IgD-negative memory B cell (primary cell): ENCODE results near the gene KCNS1. TPM values are rescaled to one million over a fixed set of nuclear protein-coding genes. Genes with fewer than 3 reads are reported as not detected.
"Not testable (repeated sequence)": the region's sequence is repeated elsewhere in the genome, so short reads cannot be mapped to it uniquely, and the experiment has no call there.

Experiments used
- H3K27ac Mint-ChIP-seq, 3 donors: one replicate each; pipeline ENCODE4 v1.8.0; 2020 to 2022; ENCODE audit warnings: mild to moderate bottlenecking in 3 of 3, mixed read lengths in 3 of 3, moderate library complexity in 1 of 3
- H3K27me3 Mint-ChIP-seq: one replicate; pipeline ENCODE4 v1.8.0; 2021; ENCODE audit warnings: mixed read lengths
- H3K36me3 Mint-ChIP-seq: one replicate; pipeline ENCODE4 v1.8.0; 2020; ENCODE audit warnings: mild to moderate bottlenecking, mixed read lengths
- H3K4me1 Mint-ChIP-seq, 3 donors: one replicate each; pipeline ENCODE4 v1.8.0; 2020 to 2022; ENCODE audit warnings: mixed read lengths in 3 of 3, mild to moderate bottlenecking in 1 of 3
- H3K4me3 Mint-ChIP-seq, 4 donors: one replicate each; pipeline ENCODE4 v1.8.0; 2020 to 2022; ENCODE audit warnings: mild to moderate bottlenecking in 4 of 4, mixed read lengths in 4 of 4, moderate library complexity in 3 of 4
- H3K9me3 Mint-ChIP-seq, 3 donors: one replicate each; pipeline ENCODE4 v1.8.0; 2020 to 2021; ENCODE audit warnings: mixed read lengths in 3 of 3, mild to moderate bottlenecking in 1 of 3
- polyA plus RNA-seq: library from polyadenylated mRNA; unstranded; fragments of 300-500 nt; fragmentation: Illumina TruSeq; gene quantifications from one replicate; pipeline ENCODE4 v1.2.3, GENCODE V29; 2021

KCNS1 gene, protein sequence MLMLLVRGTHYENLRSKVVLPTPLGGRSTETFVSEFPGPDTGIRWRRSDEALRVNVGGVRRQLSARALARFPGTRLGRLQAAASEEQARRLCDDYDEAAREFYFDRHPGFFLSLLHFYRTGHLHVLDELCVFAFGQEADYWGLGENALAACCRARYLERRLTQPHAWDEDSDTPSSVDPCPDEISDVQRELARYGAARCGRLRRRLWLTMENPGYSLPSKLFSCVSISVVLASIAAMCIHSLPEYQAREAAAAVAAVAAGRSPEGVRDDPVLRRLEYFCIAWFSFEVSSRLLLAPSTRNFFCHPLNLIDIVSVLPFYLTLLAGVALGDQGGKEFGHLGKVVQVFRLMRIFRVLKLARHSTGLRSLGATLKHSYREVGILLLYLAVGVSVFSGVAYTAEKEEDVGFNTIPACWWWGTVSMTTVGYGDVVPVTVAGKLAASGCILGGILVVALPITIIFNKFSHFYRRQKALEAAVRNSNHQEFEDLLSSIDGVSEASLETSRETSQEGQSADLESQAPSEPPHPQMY
- not detected for polyA plus RNA-seq

DNA sequence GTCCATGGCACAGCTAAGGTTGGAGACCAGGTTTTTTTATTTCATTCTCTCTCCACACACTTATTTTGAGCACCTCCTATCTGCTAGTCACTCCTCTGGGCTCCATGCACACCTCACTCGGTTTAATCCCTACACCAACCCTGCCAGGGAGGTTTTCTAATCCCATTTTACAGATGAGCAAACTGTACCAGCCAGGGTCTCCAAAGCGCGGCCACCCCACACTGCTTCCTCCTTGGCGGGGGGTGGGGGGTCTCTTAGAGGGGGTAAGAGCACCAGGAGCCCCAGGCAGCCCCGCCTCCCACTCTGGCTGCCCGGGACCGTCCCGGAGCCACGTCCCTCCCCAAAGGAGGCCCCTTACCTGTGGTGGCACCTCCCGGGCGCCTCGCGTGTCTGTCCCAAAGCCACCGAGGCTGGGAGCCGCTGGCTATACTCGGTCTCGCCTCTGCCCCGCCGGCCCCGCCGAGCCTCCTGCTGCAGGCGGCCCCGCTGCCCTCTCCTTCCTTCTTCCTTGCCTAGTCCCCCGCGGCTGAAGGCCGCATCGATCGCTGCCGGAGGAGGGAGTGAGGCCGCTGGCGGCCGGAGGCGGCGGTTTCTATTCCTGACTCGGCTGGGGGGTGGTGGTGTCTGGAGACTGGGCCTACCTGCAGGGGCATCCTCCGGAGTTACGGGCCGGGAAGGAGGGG is at the start of gene KCNS1:
Gene KCNS1, minus strand, starts transcription at position 565 of the 683 bp plus-strand sequence. CDS start 1,891 bp downstream, outside the sequence.
- H3K4me3 Mint-ChIP-seq: peak within 1 kb of the TSS in 2 of 4 donors; percentile 47 to 73

DNA sequence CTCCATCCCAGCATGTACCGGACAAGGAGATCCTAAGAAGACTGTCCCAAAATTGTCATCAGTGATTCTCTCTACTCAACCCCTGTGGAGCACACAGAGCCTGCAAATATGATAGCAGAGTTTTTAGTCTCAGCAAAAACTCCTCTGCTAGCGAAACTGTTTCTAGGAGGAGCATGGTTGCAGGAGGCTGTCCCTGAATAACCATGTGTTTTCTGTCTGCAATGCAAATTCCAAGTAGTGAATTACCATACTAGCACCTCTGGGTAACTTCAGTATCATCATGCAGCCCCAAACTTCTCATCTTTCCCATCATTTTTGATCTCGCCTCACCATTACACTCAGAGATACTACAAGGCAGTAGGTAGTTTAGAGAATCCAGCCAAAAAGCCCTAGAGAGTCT is 48.1 kb upstream of the KCNS1 start:
- Mint-ChIP-seq H3K4me3 (no peak overlapping the region), H3K27me3 (peaks cover 11% of the 10 kb centered on the region), H3K4me1 (peaks cover 0 to 4% (median 2%) of the 10 kb centered on the region in 3 donors), H3K27ac (no peak overlapping the region), H3K36me3 (no peaks in the 10 kb centered on the region), H3K9me3 (no peaks in the 10 kb centered on the region)

More for the DNA sequence above, at the start of gene KCNS1:
- H3K9me3 Mint-ChIP-seq: no peaks in the 10 kb centered on the region
- H3K27ac Mint-ChIP-seq: peak within 1 kb of the TSS in 1 of 3 donors; percentile 18
- no peaks in the 10 kb centered on the region for H3K36me3 Mint-ChIP-seq
- peaks cover 42% of the 10 kb centered on the region for H3K27me3 Mint-ChIP-seq
- peaks cover 4 to 7% (median 7%) of the 10 kb centered on the region in 3 donors for H3K4me1 Mint-ChIP-seq

DNA sequence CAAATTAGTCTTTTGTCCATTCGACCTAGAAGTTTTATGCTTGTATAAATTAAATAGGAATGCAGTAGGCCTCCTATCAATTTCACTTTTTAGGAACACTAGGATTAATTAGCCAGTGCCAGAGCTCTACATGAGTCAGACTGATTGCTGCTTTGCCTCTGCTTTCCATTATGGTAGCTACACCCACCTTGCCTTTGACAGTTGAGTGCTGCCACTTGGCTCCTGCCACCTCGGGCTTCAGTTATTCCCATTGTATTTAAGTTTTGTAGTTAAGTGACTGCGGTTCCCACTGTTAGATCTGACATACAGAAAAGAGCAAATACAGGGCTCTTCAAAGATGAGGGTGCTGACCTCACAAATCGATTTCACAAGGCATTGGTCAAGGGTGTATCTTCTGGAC is 39.9 kb upstream of the KCNS1 start:
- H3K27ac Mint-ChIP-seq: no peak overlapping the region
- H3K9me3 Mint-ChIP-seq: no peaks in the 10 kb centered on the region
- no peak overlapping the region for H3K4me3 Mint-ChIP-seq
- H3K36me3 Mint-ChIP-seq: no peaks in the 10 kb centered on the region
- H3K27me3 Mint-ChIP-seq: peaks cover 7% of the 10 kb centered on the region
- H3K4me1 Mint-ChIP-seq: no peaks in the 10 kb centered on the region

DNA sequence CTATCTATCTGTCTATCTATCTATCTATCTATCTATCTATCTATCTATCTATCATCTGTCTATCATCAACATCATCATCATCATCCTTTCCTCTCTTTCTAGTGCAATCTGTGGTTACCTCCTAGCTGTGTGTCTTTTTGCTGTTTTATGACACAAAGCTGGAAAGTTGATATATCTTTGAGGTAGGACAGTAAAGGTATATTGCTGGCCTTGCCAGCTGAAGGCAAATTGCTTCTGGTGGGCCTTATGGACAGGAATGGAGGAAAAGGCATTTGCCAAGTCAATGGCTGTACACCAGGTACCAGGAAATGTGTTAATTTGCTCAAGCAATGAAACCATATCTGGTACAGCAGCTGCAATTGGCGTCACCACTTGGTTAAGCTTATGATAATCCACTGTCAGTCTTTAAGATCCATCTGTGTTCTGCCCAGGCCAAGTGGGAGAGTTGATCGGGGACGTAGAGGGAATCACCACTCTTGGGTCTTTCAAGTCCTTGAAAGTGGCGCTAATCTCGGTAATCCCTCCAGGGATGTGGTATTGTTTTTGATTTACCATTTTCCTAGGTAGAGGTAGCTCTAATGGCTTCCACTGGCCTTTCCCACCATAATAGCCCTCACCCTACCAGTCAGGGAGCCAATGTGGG is 38.9 kb upstream of the KCNS1 start:
- H3K27ac Mint-ChIP-seq, H3K27me3 Mint-ChIP-seq, H3K4me1 Mint-ChIP-seq, H3K4me3 Mint-ChIP-seq, H3K9me3 Mint-ChIP-seq, H3K36me3 Mint-ChIP-seq: not testable (repeated sequence)

DNA sequence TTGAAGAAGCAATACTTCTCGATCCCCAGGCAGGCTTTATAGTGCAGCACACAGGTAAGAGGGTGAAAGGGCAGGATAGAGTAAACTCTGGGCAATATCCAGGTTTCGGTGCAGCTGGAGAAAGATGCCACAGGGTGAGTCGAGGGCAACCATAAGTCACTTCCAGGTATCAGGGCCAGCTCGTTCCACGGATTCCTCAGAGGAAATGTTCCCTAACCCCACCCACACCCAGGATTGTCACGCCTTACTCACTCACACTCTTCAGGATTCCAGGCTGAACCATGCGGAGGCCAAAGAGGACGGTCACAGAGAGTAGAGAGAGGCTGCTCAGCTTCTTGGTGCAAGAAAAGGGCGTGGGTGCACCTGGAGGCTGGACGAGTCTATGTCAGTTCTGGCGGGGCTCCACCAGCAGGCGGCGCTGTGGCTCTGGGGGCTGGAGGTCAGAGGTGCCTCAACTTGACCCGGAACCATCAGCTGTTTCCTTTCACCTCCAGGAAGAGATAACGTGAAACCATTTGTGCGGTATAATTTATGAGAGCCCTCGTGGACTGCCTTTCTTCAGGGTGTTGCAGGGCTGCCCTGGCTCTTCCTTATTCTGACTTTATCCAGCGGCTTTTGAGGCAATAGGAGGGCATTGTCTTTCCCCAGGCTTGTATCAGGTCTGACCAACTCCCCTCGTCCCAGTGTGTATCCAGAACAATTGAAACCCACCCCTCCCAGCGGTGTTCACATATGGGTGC is 37.8 kb upstream of the KCNS1 start:
- Mint-ChIP-seq H3K9me3 (peaks cover 0 to 5% (median 2%) of the 10 kb centered on the region in 3 donors), H3K27me3 (peaks cover 10% of the 10 kb centered on the region), H3K27ac (no peak overlapping the region), H3K4me3 (no peak overlapping the region), H3K4me1 (peaks cover 0 to 1% (median 0%) of the 10 kb centered on the region in 3 donors), H3K36me3 (no peaks in the 10 kb centered on the region)

DNA sequence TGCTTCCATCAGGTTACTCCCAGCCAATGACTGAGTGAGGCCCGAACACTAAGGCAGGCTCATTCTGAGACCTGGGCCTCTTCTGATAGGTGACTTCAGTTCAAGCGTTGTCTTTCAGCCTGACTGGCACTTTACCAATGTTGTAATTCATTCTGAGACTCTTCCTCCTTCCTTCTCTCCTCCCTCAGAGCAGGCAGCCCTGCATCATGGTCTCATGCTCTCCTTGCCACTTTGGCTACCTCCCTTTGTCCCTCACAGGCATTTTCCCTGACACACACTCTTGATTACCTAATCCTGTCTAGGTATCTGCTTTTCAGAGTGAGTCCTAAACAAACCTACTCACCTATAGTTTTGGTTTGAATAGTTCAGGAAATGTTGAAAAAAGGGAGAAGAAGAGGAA is 36.0 kb upstream of the KCNS1 start:
- Mint-ChIP-seq H3K27ac (no peak overlapping the region), H3K4me3 (no peak overlapping the region), H3K36me3 (no peaks in the 10 kb centered on the region), H3K9me3 (peaks cover 0 to 5% (median 2%) of the 10 kb centered on the region in 3 donors), H3K27me3 (peaks cover 10% of the 10 kb centered on the region), H3K4me1 (peaks cover 0 to 1% (median 0%) of the 10 kb centered on the region in 3 donors)

DNA sequence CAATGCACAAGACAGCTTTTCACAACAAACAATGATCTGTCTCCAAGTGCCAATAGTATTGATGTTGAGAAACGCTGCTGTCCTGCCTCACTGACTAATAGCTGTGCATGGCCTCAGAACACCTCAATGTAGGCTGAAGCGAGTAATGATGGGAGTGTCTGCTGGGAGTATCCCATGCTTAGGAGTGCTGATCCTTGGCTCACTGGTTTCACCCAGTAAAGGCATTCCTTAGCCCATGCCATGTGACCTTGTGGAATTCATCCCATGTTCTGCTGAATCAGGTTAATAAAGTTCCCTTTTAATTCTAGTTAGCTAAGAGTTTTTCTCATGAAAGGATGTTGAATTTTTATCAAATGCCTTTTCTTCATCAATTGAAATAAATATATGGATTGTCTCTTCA is 27.2 kb upstream of the KCNS1 start:
- peaks cover 0 to 1% (median 0%) of the 10 kb centered on the region in 3 donors for H3K4me1 Mint-ChIP-seq
- H3K27me3 Mint-ChIP-seq: peaks cover 15% of the 10 kb centered on the region
- no peak overlapping the region for H3K4me3 Mint-ChIP-seq
- H3K36me3 Mint-ChIP-seq: peaks cover 3% of the 10 kb centered on the region
- no peak overlapping the region for H3K27ac Mint-ChIP-seq
- H3K9me3 Mint-ChIP-seq: peaks cover 0 to 7% (median 0%) of the 10 kb centered on the region in 3 donors

DNA sequence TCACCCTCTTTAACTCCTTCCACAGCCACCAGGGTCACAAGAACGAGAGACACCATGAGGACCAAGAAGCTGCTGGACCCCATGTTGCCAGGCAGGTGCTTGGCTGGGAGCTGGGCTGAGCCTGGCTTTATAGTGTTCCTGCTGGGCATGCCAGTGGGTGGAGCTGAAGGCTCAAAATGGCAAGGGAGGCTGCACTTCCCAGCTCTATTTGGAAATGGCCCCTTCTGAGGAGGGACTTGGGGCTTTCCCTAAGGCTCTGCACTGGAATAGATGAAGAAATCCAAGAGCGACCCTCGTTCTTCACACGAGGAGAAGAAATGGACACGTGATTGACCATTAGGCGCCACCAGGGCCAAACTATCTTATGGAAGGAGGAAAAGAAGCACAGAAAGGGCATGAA is 23.4 kb upstream of the KCNS1 start, which contains the start of gene WFDC12:
Gene WFDC12, minus strand, starts transcription at position 101 of the 400 bp plus-strand sequence. Its CDS starts 18 bp downstream, at position 83.
- Mint-ChIP-seq H3K27me3 (peaks cover 16% of the 10 kb centered on the region), H3K36me3 (peaks cover 3% of the 10 kb centered on the region), H3K4me3 (no peak within 1 kb of the TSS), H3K4me1 (peaks cover 0 to 1% (median 0%) of the 10 kb centered on the region in 3 donors), H3K9me3 (peaks cover 0 to 7% (median 0%) of the 10 kb centered on the region in 3 donors), H3K27ac (no peak within 1 kb of the TSS)

DNA sequence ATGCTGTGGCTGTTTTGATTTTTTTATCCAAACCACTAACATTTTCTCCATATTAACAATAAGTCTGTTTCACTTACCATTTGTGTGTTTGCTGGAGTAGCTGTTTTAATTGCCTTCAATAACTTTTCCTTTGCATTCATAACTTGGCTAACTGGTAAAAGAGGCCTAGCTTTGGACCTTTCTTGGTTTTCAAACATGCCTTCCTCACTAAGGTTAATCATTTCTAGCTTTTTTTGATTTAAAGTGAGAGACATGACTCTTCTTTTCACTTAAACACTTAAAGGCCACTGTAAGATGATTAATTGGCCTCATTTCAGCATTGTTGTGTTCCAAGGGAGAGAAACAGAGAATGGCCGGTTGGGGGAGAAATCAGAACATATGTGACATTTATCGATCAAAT is 20.5 kb upstream of the KCNS1 start:
- Mint-ChIP-seq H3K27ac (no peak overlapping the region), H3K9me3 (peaks cover 0 to 7% (median 0%) of the 10 kb centered on the region in 3 donors), H3K4me3 (no peak overlapping the region), H3K36me3 (peaks cover 3% of the 10 kb centered on the region), H3K4me1 (peaks cover 0 to 1% (median 0%) of the 10 kb centered on the region in 3 donors), H3K27me3 (peaks cover 18% of the 10 kb centered on the region)

DNA sequence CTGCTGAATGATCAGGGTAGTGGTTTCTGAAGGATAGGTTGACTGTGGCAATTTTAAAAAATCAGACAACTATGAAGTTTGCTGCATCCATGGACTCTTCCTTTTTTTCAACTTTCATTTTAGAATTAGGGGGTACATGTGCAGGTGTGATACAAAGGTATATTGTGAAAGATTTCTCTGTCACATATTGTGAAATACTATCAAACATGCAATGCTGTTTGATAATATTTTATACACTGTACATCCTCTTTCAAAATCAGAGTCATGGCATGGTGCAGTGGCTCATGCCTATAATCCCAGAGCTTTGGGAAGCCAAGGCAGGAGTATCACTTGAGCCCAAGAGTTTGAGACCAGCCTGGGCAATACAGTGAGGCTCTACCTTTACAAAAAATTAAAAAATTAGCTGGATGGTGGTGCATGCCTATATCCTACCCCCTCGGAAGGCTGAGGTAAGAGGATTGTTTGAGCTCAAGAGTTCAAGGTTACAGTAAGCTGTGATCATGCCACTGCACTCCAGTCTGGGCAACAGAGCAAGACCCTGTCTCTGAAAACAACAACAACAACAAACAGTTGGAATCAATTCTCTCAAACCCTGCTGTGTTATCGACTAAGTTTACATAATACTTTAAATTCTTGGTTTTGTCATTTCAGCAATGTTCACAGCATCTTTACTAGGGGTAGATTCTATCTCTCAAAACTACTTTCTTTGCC is 18.8 kb upstream of the KCNS1 start:
- Mint-ChIP-seq H3K27ac (no peak overlapping the region), H3K27me3 (peaks cover 14% of the 10 kb centered on the region), H3K36me3 (peaks cover 3% of the 10 kb centered on the region), H3K9me3 (peaks cover 0 to 7% (median 0%) of the 10 kb centered on the region in 3 donors), H3K4me3 (no peak overlapping the region), H3K4me1 (peaks cover 0 to 3% (median 1%) of the 10 kb centered on the region in 3 donors)

DNA sequence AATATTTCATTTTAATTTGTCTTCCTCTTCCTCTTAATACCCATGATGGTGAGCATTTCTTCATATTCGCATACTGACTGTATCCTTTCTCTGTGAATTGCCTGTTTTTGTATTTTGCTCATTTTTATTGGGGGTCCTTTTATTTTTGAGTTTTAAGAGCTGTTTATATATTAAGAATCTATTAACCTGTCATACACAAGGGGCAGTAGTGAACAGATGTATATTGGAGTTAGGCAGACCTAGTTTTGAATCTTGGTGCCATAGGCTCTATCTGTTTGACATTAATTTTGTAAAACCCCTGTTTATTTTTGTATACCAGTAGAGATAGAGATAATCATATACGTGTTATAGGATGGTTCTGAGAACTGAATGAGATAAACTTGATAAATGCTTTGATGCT is 17.1 kb upstream of the KCNS1 start:
- H3K4me1 Mint-ChIP-seq: peaks cover 0 to 3% (median 0%) of the 10 kb centered on the region in 3 donors
- no peaks in the 10 kb centered on the region for H3K9me3 Mint-ChIP-seq
- H3K36me3 Mint-ChIP-seq: no peaks in the 10 kb centered on the region
- no peak overlapping the region for H3K4me3 Mint-ChIP-seq
- peaks cover 7% of the 10 kb centered on the region for H3K27me3 Mint-ChIP-seq
- no peak overlapping the region for H3K27ac Mint-ChIP-seq

DNA sequence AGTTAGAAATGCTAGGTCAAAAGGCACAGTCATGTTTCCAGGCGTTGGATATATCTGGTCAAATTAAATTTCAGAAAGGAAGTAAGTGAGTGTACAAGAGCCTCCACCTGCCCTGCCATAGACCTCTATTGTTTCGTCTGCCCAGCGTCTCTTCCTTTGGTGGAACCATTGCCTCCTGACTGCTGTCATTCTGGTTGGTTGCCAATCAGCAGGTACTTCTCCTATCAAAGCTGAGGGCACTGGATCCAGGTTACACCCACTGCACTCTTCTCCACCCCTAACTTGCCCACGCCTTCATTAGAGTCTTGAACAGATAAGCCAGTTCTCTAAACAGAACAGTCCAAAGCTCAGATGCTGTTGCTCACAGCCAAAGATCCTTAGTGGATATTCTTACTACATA is 16.7 kb upstream of the KCNS1 start:
- no peaks in the 10 kb centered on the region for H3K36me3 Mint-ChIP-seq
- no peak overlapping the region for H3K27ac Mint-ChIP-seq
- H3K4me1 Mint-ChIP-seq: peaks cover 0 to 3% (median 0%) of the 10 kb centered on the region in 3 donors
- no peaks in the 10 kb centered on the region for H3K9me3 Mint-ChIP-seq
- no peak overlapping the region for H3K4me3 Mint-ChIP-seq
- peaks cover 7% of the 10 kb centered on the region for H3K27me3 Mint-ChIP-seq

DNA sequence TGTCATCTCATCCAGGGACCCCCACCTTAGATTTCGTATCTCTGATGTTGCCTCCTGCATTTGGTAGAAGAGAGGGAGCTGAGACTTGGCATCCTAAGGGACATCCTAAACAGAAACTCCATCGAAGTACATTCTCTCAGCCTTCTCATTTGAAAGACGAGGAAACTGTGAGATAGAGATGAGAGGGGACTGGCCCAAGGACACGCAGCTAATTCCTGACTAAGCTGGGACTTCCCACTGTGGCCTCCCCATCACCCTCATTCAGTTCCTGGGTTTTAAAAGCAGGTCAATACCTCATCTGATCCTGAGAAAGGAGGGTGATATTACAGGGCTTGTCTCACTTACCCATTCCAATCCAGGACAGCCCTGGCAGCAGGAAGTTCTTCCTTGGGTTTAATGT is 14.9 kb upstream of the KCNS1 start:
- no peaks in the 10 kb centered on the region for H3K36me3 Mint-ChIP-seq
- H3K9me3 Mint-ChIP-seq: no peaks in the 10 kb centered on the region
- peaks cover 0 to 3% (median 0%) of the 10 kb centered on the region in 3 donors for H3K4me1 Mint-ChIP-seq
- peaks cover 7% of the 10 kb centered on the region for H3K27me3 Mint-ChIP-seq
- H3K27ac Mint-ChIP-seq: no peak overlapping the region
- H3K4me3 Mint-ChIP-seq: no peak overlapping the region

DNA sequence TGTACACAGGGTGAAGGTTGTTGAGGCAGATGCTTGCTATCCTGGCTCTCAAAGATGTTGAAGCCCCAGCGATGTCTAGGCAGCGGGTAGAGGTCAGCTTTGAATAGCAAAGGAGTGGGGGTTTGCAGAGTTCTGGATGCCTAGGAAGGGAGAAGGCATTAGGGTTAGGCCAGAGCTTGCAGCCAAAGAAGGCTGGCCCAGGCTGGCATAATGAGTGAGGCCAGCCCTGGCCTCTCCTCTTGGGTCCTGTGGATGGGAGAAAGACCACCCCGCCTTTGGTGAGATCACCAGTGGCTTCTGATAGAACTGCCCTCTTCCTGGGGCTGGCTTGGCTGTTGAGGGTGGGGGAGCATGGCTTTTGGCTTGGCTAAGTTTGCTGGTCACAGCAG is 14.5 kb upstream of the KCNS1 start:
- peaks cover 5% of the 10 kb centered on the region for H3K27me3 Mint-ChIP-seq
- H3K4me1 Mint-ChIP-seq: peaks cover 0 to 3% (median 0%) of the 10 kb centered on the region in 3 donors
- H3K9me3 Mint-ChIP-seq: no peaks in the 10 kb centered on the region
- no peaks in the 10 kb centered on the region for H3K36me3 Mint-ChIP-seq
- no peak overlapping the region for H3K4me3 Mint-ChIP-seq
- no peak overlapping the region for H3K27ac Mint-ChIP-seq
